HUDEP-2 (cell line): Measurements from ENCODE around the gene C13orf42.

Source experiments
- DNase-seq, 76 experiments: peaks; one replicate each; lab custom pipeline; 2025; ENCODE audit not compliant: unreplicated experiment in 76 of 76; lab: John Stamatoyannopoulos, UW

The C13orf42 gene

GRCh38 chr13:51067210-51067701 lies 43.8 kb downstream of the C13orf42 start:
- DNase-seq = no peak

GRCh38 chr13:51066091-51066831 lies 44.8 kb downstream of the C13orf42 start:
- no peak for DNase-seq

GRCh38 chr13:51065372-51066090 lies 45.5 kb downstream of the C13orf42 start:
- no peak for DNase-seq

- DNase-seq = no peak
Measured at GRCh38 chr13:51064753-51065152, 46.3 kb downstream of the C13orf42 start.

- no peak for DNase-seq
Measured at GRCh38 chr13:51063909-51064308, 47.2 kb downstream of the C13orf42 start.

GRCh38 chr13:51058461-51059167 lies 52.5 kb downstream of the C13orf42 start:
- no peak for DNase-seq

- DNase-seq = no peak
Measured at GRCh38 chr13:51057906-51058305, 53.2 kb downstream of the C13orf42 start.

GRCh38 chr13:51057001-51057400 lies 54.1 kb downstream of the C13orf42 start:
- DNase-seq = no peak

GRCh38 chr13:51052581-51052980 lies 58.5 kb downstream of the C13orf42 start:
- no peak for DNase-seq

- no peak for DNase-seq
Measured at GRCh38 chr13:51050021-51050830, 60.8 kb downstream of the C13orf42 start.

- DNase-seq = no peak
Measured at GRCh38 chr13:51048616-51049015, 62.5 kb downstream of the C13orf42 start.

- DNase-seq = no peak
Measured at GRCh38 chr13:51048166-51048461, 63.0 kb downstream of the C13orf42 start.

GRCh38 chr13:51047434-51048165 lies 63.5 kb downstream of the C13orf42 start:
- DNase-seq = no peak

- DNase-seq = no peak
Measured at GRCh38 chr13:51045451-51045850, 65.6 kb downstream of the C13orf42 start.

GRCh38 chr13:51044023-51044665 lies 66.9 kb downstream of the C13orf42 start:
- no peak for DNase-seq

- DNase-seq = no peak
Measured at GRCh38 chr13:51043310-51043709, 67.8 kb downstream of the C13orf42 start.

GRCh38 chr13:51041710-51042109 lies 69.4 kb downstream of the C13orf42 start:
- DNase-seq = no peak

- no peak for DNase-seq
Measured at GRCh38 chr13:51041126-51041525, 69.9 kb downstream of the C13orf42 start.

GRCh38 chr13:51040431-51040830 lies 70.6 kb downstream of the C13orf42 start:
- no peak for DNase-seq

- DNase-seq = no peak
Measured at GRCh38 chr13:51036418-51036817, 74.7 kb downstream of the C13orf42 start.
